Testis (tissue), 3 donors: ENCODE data around the gene ICA1. TPM values are rescaled to one million over a fixed set of nuclear protein-coding genes. Genes with fewer than 3 reads are reported as not detected.

ENCODE experiments used
- DNase-seq: peaks from one replicate; pipeline ENCODE4 v3.0.0-alpha.2; 2019
- H3K27ac ChIP-seq, 2 donors: fragments of 200-600 bp; sonication (generic); one replicate each; pipeline ENCODE4 v1.5.1; 2019
- H3K27me3 ChIP-seq: fragments of 200-600 bp; sonication (generic); one replicate; pipeline ENCODE4 v1.5.1; 2019
- H3K36me3 ChIP-seq: fragments of 200-600 bp; sonication (generic); one replicate; pipeline ENCODE4 v1.5.1; 2017; ENCODE audit warnings: low read depth; ENCODE audit errors: missing control alignments
- H3K4me1 ChIP-seq: fragments of 200-600 bp; sonication (generic); one replicate; pipeline ENCODE4 v1.5.1; 2019
- H3K4me3 ChIP-seq, 2 donors: fragments of 200-600 bp; sonication (generic); one replicate each; pipeline ENCODE4 v1.5.1; 2017 to 2019
- H3K9me3 ChIP-seq: fragments of 200-600 bp; sonication (generic); one replicate; pipeline ENCODE4 v1.5.1; 2017
- CTCF ChIP-seq, 3 experiments: fragments of 450-650 bp in 2 of 3; fragments of 200-600 bp in 1 of 3; sonication (generic) in 1 of 3; IDR thresholded peaks; one replicate each; pipeline ENCODE4 v1.5.1; 2016 to 2019; ENCODE audit warnings: antibody characterized with exemption in 3 of 3, mild to moderate bottlenecking in 2 of 3, moderate library complexity in 1 of 3
- POLR2A ChIP-seq: fragments of 450-650 bp; IDR thresholded peaks from one replicate; pipeline ENCODE4 v1.6.1; 2017; ENCODE audit warnings: antibody characterized with exemption, mild to moderate bottlenecking, moderate library complexity
- WGBS, 2 donors: methylation state at CpG; one replicate each; pipeline ENCODE4 v1.1.5; 2018; 5-methylcytosine and 5-hydroxymethylcytosine counted together
- intact Hi-C: fragments of 100-400 bp; cut with DNase I; formaldehyde crosslinking; loops from one replicate; pipeline ENCODE4 v1.15.1; 2023; ENCODE audit warnings: low total_unique reads
- polyA plus RNA-seq: library from polyadenylated mRNA; stranded (reverse); fragments of 350-450 nt; fragmentation: Illumina TruSeq; extraction: RNeasy Lipid Tissue Mini Kit (QIAGEN cat#74804); gene quantifications from one replicate; pipeline ENCODE4 v1.2.3, GENCODE V29; 2014; ENCODE audit warnings: low read depth, low replicate concordance; ENCODE audit not compliant: insufficient read depth
- total RNA-seq, 2 donors: library from RNA; depleted of rRNA; stranded (reverse); fragments of >200 nt; gene quantifications; one replicate each; pipeline ENCODE4 v1.2.3, GENCODE V29; 2016

ICA1 gene
- total and polyA plus RNA-seq, 3 donors from 2014 or later: 33.6 to 90.3 (median 76.1) TPM

GRCh38 chr7:8135417-8135816 lies 126.5 kb downstream of the ICA1 start:
- no peak overlapping the region for H3K27ac ChIP-seq
- no peaks in the 10 kb centered on the region for H3K9me3 ChIP-seq
- no peaks in the 10 kb centered on the region for H3K27me3 ChIP-seq
- TF ChIP-seq CTCF (IDR thresholded peaks at IDR 0.05) (no peak), POLR2A (no peak)
- intact Hi-C loops: no loop called here
- 90 to 99% methylated on average over 3 of the region's 3 CpGs for WGBS, 2 donors
- DNase-seq: no peak
- H3K4me3 ChIP-seq: no peak overlapping the region
- H3K36me3 ChIP-seq: no peaks in the 10 kb centered on the region
- H3K4me1 ChIP-seq: no peaks in the 10 kb centered on the region

- Histone ChIP-seq H3K9me3 (no peaks in the 10 kb centered on the region), H3K36me3 (no peaks in the 10 kb centered on the region), H3K4me1 (no peaks in the 10 kb centered on the region), H3K27ac (no peak overlapping the region), H3K27me3 (no peaks in the 10 kb centered on the region), H3K4me3 (no peak overlapping the region)
- WGBS, 2 donors: 77 to 83% methylated on average over 10 of the region's 10 CpGs
- TF ChIP-seq CTCF (IDR thresholded peaks at IDR 0.05) (no peak), POLR2A (no peak)
- intact Hi-C loops: no loop called here
- DNase-seq: no peak
These were observed 127.8 kb downstream of the ICA1 start for GRCh38 chr7:8134089-8134733.

- Histone ChIP-seq H3K27ac (no peak overlapping the region), H3K9me3 (no peaks in the 10 kb centered on the region), H3K4me1 (no peaks in the 10 kb centered on the region), H3K36me3 (no peaks in the 10 kb centered on the region), H3K27me3 (no peaks in the 10 kb centered on the region), H3K4me3 (no peak overlapping the region)
- no peak for TF ChIP-seq POLR2A
- no peak for TF ChIP-seq CTCF (IDR thresholded peaks at IDR 0.05)
- intact Hi-C loops: no loop called here
- DNase-seq: no peak
- 85 to 94% methylated on average over 2 of the region's 2 CpGs for WGBS, 2 donors
These were observed 128.6 kb downstream of the ICA1 start for GRCh38 chr7:8133188-8133848.

GRCh38 chr7:8131694-8132605 lies 130.0 kb downstream of the ICA1 start:
- WGBS, 2 donors: 67 to 81% methylated on average over 5 of the region's 5 CpGs
- Histone ChIP-seq H3K9me3 (no peaks in the 10 kb centered on the region), H3K4me1 (no peaks in the 10 kb centered on the region), H3K27ac (no peak overlapping the region), H3K4me3 (no peak overlapping the region), H3K27me3 (no peaks in the 10 kb centered on the region), H3K36me3 (no peaks in the 10 kb centered on the region)
- no peak for DNase-seq
- no peak for TF ChIP-seq POLR2A
- intact Hi-C loops: no loop called here

DNA sequence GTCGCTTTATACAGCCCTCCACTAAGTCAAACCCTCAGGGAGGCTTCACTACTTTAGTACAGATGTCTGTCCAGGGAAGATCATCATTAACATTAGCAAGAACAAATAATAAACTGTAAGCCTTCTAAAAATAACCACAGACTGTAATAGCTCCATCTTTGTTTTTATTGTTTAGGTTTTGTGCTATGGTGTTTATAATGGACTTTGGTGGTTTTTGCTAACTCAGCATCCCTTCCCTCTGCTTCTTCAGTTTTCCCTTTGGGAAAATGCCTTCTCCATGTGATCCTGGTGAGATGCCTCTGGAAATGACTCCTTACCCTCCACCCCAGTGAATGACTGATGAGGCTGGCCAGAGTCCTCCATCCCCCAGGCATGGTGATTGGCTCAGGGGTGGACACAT lies 131.3 kb downstream of the ICA1 start:
- intact Hi-C loops: no loop called here
- WGBS, 2 donors: 95 to 96% methylated on average over 1 of the region's 1 CpG
- TF ChIP-seq POLR2A: no peak
- no peak for TF ChIP-seq CTCF (IDR thresholded peaks at IDR 0.05)

More for the DNA sequence above, 131.3 kb downstream of the ICA1 start:
- Histone ChIP-seq H3K27me3 (no peaks in the 10 kb centered on the region), H3K4me1 (no peaks in the 10 kb centered on the region), H3K9me3 (no peaks in the 10 kb centered on the region), H3K36me3 (no peaks in the 10 kb centered on the region), H3K27ac (no peak overlapping the region), H3K4me3 (no peak overlapping the region)
- DNase-seq: no peak
